Measurements from ENCODE around the gene GDI1.

Gene GDI1

GRCh38 chrX:154412468-154412867 is 24.5 kb upstream of the GDI1 start:
- no peak for DNase-seq (ENCODE audit: low read depth)
- peak overlapping the region; percentile 74 for H3K4me3 ChIP-seq (ENCODE audit: low read depth, low read length)
- TF ChIP-seq, protein P1, sequence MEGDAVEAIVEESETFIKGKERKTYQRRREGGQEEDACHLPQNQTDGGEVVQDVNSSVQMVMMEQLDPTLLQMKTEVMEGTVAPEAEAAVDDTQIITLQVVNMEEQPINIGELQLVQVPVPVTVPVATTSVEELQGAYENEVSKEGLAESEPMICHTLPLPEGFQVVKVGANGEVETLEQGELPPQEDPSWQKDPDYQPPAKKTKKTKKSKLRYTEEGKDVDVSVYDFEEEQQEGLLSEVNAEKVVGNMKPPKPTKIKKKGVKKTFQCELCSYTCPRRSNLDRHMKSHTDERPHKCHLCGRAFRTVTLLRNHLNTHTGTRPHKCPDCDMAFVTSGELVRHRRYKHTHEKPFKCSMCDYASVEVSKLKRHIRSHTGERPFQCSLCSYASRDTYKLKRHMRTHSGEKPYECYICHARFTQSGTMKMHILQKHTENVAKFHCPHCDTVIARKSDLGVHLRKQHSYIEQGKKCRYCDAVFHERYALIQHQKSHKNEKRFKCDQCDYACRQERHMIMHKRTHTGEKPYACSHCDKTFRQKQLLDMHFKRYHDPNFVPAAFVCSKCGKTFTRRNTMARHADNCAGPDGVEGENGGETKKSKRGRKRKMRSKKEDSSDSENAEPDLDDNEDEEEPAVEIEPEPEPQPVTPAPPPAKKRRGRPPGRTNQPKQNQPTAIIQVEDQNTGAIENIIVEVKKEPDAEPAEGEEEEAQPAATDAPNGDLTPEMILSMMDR (IDR thresholded peaks at IDR 0.05; ENCODE audit: control insufficient read depth, extremely low read depth, insufficient read depth) = no peak

DNA sequence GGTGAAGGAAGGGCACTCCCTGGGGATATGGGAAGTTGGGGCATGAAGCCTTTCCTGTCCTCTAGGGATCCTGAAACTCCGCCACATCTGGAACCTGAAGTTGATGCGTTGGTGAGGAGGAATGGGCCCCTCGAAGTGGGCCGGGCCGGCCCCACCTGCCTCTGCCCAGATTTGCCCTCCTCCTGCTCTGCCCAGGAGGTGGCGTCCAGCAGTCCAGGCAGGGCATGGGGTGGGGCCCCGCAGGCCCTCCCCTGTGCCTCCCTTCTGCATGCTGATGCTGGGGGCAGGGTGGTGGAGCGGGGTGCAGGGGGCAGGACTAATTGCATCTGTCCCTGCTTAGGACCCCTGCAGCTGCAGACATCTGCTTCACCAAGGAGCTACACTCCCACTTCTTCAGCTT is 23.8 kb upstream of the GDI1 start:
- no peak for DNase-seq (ENCODE audit: low read depth)
- TF ChIP-seq, protein P1 (IDR thresholded peaks at IDR 0.05; ENCODE audit: control insufficient read depth, extremely low read depth, insufficient read depth) = no peak
- no peak overlapping the region for H3K4me3 ChIP-seq (ENCODE audit: low read depth, low read length)

DNA sequence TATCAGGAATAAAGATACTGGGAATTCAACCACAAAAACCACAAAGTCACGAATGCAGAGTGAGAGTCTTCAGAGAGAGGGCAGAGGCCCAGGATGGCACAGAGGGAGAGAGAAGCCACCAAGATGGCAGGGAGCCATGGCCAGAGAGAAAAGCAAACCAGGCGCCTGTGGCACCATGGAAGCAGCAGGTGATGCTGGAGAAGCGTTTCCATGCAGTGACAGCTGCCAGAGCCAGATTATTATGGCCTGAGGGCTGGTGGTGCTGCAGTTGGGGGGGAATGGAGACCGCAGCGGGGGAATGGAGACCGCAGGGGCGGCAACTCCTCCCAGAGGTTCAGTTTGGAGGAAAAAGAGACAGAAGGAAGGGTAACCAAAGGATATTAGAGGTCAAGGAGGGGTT is 19.8 kb upstream of the GDI1 start:
- DNase-seq (ENCODE audit: low read depth) = no peak
- TF ChIP-seq, protein P1 (IDR thresholded peaks at IDR 0.05; ENCODE audit: control insufficient read depth, extremely low read depth, insufficient read depth) = no peak
- H3K4me3 ChIP-seq (ENCODE audit: low read depth, low read length) = no peak overlapping the region

DNA sequence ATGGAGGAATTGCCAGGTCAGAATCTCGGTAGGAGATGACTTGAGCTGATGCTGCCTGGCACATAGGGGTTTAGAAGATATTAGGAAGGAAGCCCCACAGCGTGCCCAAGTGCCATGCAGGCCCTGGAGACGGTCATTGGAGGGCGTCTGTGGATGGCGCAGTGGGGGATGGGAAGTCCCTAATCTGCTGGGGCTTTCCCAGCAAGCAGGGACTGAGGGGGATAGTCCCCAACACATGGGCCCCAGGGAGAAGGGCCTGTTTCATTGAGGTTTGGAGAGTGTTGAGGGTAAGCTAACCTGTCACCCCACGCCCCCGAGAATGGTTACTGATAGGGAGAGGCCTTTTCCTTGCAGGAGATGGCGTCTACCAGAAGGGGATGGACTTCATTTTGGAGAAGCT is 17.8 kb upstream of the GDI1 start:
- no peak overlapping the region for H3K4me3 ChIP-seq (ENCODE audit: low read depth, low read length)
- TF ChIP-seq, protein P1 (IDR thresholded peaks at IDR 0.05; ENCODE audit: control insufficient read depth, extremely low read depth, insufficient read depth) = no peak
- no peak for DNase-seq (ENCODE audit: low read depth)

DNA sequence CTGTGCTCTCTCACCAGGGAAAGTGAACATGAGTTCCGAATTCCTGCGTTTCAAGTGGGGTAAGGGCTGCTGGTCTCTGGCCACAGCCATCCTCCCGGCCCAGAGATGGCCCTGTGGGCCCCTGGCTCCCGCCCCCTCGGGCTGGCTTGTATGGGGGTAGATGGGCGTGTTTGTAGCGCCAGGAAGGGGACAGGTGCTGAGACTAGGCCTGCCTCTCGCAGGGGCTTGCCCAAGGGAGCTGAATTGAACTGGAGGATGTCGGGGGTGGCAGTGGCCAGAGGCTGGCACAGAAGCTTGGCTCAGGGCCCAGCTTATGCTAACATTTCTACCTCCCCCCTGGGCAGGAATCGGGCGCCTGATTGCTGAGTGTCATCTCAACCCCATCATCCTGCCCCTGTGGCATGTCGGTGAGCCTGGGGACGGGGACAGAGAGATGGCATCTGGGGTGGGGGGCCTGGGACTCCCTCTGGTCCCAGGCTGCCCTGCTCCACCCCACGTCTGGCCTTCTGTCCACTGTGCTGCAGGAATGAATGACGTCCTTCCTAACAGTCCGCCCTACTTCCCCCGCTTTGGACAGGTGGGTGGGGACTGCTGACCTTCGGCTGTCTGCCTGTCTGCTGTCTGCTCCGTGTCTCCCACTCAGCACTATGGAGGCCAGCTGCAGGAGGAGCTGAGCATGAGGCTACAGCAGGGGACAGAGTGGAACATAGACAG is 17.1 kb upstream of the GDI1 start:
- TF ChIP-seq, protein P1 (IDR thresholded peaks at IDR 0.05; ENCODE audit: control insufficient read depth, extremely low read depth, insufficient read depth) = no peak
- no peak overlapping the region for H3K4me3 ChIP-seq (ENCODE audit: low read depth, low read length)
- no peak for DNase-seq (ENCODE audit: low read depth)

DNA sequence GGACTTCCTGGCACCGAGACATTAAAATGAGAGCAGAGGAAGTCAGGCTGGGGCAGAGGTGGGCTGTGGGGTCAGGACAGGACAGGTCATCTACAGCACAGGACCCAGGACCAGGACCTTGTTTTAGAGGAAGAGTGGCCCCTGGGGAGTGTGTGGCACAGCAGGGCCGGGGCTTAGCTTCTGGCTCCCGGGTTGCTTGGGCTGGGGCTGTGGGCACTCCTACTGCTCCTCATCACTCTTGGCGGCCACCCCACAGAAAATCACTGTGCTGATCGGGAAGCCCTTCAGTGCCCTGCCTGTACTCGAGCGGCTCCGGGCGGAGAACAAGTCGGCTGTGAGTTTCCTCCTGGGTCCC is 16.6 kb upstream of the GDI1 start:
- DNase-seq (ENCODE audit: low read depth) = no peak
- H3K4me3 ChIP-seq (ENCODE audit: low read depth, low read length) = no peak overlapping the region
- TF ChIP-seq, protein P1 (IDR thresholded peaks at IDR 0.05; ENCODE audit: control insufficient read depth, extremely low read depth, insufficient read depth) = no peak
